OCI-LY3 (cell line): ENCODE measurements around the gene CDKN3.

Experiments used
- EZH2phosphoT487 ChIP-seq: fragments of 200-600 bp; shearing (Covaris generic); IDR thresholded peaks from 2 replicates; pipeline ENCODE4 v1.6.1; 2018; ENCODE audit warnings: antibody characterized with exemption, mixed run types, low read depth
- TF ChIP-seq, protein P1 (sequence below): fragments of 200-600, 300-600 bp; sonication (generic); IDR thresholded peaks from 2 replicates; pipeline ENCODE4 v1.5.1; 2014; ENCODE audit warnings: antibody characterized with exemption, low read length, low read depth

DNA sequence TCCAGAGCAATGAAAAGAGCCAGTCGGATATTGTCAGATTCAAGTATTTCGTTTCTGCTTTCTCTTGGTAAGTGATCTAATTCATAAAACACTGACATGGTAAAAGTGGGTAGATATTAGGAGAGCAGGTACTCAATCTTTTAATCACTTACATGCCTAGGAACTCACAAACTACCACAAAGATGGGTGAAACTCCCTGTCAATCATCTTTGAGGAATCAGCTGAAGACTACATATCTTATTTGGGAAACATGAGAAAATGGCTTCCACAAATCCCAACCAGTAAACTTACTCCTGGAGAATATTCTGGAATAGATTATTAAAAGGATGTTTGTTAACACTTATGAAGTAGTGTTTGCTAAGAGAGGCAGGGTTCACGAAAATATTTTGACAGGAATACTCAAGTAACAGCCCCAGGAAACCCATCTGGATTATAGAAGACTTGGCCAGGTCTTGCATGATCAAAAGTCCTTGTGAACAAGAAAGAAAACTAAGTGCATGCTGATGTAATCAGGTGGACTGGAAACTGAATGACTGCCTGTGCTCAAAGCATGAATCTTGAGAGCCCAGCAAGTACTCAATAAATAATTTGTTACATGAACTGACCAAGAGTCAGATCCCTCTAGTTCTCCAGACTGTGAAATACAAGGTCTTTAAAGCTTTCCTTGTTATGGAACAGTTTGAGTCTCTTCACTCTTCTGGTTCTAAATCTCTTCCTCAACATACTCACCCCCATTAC is 28.9 kb downstream of the CDKN3 start:
- TF ChIP-seq, protein P1, sequence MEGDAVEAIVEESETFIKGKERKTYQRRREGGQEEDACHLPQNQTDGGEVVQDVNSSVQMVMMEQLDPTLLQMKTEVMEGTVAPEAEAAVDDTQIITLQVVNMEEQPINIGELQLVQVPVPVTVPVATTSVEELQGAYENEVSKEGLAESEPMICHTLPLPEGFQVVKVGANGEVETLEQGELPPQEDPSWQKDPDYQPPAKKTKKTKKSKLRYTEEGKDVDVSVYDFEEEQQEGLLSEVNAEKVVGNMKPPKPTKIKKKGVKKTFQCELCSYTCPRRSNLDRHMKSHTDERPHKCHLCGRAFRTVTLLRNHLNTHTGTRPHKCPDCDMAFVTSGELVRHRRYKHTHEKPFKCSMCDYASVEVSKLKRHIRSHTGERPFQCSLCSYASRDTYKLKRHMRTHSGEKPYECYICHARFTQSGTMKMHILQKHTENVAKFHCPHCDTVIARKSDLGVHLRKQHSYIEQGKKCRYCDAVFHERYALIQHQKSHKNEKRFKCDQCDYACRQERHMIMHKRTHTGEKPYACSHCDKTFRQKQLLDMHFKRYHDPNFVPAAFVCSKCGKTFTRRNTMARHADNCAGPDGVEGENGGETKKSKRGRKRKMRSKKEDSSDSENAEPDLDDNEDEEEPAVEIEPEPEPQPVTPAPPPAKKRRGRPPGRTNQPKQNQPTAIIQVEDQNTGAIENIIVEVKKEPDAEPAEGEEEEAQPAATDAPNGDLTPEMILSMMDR, result no peak
- TF ChIP-seq EZH2phosphoT487, result no peak
